ENCODE results near the gene MDM4.
"Not testable (repeated sequence)": the region's sequence is repeated elsewhere in the genome, so short reads cannot be mapped to it uniquely, and the experiment has no call there.

Gene MDM4

DNA sequence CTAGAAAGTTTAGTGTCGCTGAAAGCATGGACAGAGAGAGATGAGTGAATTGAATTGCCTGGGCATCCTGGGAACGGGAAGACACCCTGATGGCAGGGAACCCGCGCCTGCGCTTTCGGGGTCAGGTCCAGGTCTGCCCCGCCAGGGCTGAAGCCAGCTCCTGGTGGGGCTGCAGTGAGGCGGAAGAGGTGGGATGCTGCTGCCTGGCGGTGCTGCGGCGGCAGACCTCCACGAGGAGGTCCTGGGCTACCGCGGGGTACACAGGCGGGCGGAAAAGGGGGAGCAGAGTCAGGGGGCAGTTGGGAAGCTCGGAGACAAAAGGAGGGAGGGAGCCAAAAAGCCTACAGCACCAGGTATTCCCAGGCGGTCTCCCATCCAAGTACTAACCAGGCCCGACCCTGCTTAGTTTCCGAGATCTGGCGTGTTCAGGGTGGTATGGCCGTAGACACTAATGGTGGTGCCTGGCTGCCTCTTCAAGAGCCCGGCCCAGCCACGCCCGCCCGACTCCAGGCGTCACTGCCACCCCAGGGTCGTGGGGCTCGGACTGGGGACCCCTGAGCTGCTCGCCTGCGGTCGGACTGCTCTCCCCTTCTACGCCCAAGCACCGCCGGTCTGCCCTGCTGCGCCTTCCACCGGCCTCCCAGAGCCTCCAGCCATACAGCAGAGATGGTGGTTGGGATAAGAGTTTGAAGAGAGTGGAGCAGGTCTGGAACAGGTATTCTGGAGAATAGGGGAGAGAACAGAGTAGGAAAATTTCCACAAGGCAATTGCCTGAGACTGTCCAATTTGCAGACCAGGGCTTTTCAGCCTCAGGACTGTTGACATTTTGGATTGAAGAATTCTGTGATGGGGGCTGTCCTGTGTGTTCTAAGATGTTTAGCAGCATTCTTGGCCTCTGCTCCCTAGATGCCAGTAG lies 46.1 kb downstream of the MDM4 start:
- DNase-seq (ENCODE audit: low spot score), result no peak

DNA sequence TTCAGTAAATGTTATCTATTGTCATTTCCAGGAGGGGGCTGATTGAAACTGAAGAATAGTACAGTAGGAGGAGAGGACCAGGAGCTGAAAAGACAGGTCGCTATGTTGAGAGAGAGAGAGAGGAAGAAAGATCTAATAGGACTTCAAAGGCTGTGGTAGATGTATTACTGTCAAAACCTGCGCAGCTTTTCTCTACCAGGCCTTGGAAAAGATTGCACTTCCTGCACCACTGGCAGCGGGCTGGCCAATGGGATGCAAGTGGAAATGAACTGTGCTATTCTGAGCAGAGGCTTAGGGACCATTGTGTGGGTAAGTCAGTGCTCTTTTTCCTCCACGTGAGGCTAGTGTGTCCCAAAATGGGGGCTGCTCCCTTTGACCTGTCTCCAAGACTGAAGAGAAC lies 47.1 kb downstream of the MDM4 start:
- no peak for DNase-seq (ENCODE audit: low spot score)

DNA sequence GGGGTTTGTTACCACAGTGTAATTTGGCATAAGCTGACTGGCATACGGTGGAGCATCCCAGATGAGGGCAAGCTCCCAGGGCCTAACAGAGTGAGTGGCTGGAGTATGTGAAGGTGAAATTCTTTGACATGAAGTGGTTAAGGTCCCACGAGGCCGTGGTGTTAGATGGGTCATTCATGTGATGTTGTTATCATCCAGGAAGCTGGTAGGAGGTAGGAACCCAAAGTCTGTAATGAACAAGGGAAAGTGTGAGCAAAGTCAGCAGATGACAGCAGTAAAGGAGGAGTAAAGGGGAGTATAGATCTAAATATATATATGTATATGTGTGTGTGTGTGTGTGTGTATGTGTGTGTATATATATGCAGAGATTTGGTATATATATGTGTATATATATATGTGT lies 47.6 kb downstream of the MDM4 start:
- DNase-seq (ENCODE audit: low spot score), result no peak

DNA sequence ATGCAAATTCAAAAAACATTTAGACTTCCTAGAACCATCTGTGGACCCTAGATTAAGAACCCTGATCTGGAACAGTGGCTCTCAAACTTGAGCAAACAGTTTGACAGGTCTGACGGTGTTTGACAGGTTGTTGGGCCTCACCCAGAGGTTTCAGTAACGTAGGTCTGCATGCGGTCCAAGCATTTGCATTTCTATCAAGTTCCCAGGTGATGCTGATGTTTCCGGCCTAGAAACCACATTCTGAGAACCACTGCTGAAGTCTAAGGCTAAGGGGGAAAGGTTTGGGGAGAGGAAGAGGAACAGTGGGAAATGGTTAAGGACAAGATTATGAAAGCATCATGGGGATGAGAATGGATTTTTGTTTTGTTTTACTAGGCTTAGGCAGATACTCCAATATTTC lies 48.6 kb downstream of the MDM4 start:
- no peak for DNase-seq (ENCODE audit: low spot score)

DNA sequence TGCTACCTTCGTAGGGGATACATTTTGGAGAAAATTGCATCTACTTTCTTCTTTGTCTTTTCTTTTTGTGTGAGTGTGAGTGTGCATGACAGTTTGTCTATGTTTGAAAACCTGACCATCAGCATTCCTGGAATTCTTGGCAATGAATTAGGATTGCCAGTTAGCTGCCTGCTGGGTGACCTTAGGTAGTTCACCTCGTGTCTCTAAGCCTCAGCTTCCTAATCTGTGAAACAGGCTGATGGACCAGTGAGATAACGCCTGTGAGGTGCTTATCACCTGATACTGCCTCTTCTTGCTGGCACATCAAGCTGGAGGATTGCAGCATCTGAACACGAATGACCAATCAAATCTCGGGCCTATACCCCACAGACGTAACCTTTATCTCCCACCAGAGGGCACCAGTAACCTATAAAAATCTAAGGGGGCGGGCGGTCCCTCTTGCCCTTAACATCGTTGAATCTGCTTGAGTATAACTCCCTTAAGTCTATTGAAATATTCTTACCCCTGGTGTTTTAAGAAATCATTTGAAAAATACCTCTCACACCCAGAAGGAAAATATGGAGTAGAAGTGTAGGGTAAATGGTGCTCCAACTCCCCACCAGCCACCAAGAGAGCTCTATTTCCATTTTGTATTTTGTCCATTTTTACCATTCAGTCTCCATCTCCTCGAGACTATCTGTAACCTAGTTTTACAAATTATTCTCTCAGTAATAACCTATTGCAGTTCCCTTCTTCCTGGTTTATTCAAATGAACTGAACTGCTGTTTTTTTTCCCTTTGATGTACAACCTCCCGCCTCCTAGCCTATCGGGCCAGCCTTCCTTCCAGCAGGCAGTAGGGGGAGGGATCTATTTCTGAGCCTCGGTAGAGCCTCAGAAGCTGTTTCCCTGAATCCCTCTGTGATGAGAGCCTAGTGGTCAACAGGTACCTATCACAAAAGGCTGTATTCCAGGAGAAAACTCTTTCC lies 49.7 kb downstream of the MDM4 start:
- peak; percentile 77 for DNase-seq (ENCODE audit: low spot score)

DNA sequence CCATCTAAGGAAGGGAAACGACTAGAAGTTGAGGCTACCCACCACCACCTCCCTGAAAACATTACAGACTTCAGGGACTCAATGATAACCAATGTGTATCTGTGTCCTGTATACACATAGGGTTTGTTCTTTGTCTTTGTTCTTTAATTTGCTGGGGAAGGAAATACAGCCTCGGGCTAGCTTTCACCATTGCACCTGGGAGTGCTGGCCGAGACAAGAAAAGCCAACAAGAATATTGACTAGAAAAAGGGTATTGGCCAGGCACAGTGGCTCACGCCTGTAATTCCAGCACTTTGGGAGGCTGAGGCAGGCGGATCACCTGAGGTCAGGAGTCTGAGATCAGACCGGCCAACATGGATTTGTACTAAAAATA lies 50.4 kb downstream of the MDM4 start:
- no peak for DNase-seq (ENCODE audit: low spot score)

DNA sequence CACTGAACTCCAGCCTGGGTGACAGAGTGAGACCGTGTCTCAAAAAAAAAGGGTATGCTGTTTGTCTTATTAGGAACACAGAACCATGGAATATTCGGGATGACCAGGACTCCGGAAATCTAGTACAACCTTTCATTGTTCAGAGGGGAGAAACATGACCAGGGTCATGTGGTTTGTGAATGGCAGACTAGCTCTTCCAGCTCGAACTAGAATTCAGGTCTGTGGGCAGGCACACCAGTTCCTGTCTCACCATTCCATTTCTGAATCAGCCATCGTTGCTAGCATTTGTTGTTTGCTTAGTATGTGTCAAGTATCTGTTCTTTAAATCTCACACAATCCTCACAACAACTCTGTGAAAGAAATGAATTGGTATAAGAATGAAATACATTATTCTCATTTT lies 50.9 kb downstream of the MDM4 start:
- no peak for DNase-seq (ENCODE audit: low spot score)

DNA sequence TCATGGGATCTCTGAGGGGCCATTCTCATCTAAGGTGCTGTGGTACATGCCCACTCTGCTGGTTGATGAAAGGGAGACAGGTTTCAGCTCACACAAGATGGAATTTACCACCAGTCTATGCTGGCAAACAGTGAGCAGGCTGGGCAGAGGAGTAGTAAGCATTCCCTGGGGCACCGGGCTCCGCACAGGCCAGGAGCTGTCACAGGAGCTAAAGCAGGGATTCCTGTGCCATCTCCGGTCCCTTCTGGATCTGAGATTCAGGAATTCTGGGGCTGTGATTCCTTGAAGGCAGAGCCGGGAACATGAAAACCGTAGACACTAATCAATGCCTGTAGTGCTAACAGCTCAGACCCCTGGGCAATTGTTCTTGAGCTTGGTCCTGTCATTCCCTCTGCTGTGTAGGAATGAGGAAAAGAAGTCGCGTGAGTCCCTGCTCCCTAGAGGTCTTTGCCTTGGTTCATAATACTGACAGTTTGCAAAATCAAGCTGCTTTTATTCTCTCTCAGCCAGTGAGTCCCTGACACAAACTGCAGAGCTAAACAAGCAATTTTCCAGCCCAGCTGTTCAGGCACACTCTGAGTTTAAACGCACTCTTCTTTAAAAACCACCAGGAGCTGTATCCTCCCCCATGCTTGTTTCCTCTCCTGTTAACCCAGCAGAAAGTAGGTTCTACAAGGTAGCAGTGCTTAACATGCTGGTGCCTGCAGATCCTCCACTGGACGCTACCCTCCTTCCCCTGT lies 52.5 kb downstream of the MDM4 start:
- no peak for DNase-seq (ENCODE audit: low spot score)

DNA sequence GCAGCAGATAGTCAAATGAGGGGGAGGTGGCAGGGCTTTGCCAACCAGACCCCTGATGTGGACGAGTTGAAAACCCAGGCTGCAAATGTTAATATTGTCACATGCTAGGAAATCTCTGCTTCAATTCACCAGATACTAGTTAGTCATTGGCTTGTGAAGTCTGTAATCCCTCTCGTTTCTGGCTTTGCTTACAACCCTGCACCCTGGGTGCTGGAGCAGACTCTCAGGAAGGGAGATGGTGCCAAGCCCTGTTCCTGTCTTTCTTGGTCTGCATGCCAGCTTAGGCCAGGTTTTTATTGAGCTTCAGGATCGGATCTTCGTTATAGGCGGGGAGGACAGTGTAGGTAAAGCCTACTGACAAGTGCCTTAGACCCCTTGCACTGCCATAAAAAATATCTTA lies 53.3 kb downstream of the MDM4 start:
- no peak for DNase-seq (ENCODE audit: low spot score)

DNA sequence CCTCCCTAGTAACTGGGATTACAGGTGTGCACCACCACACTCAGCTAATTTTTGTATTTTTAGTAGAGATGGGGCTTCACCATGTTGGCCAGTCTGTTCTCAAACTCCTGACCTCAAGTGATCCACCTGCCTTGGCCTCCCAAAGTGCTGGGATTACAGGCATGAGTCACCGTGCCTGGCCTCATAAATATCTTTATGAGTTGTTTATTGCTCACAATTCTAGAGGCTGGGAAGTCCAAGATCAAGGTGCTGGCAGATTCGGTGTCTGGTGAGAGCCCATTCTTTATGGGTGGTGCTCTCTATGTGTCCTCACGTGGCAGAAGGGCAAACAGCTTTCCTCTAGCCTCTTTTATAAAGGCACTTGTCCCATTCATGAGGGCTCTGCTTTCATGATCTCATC lies 53.8 kb downstream of the MDM4 start:
- DNase-seq (ENCODE audit: low spot score), result not testable (repeated sequence)

DNA sequence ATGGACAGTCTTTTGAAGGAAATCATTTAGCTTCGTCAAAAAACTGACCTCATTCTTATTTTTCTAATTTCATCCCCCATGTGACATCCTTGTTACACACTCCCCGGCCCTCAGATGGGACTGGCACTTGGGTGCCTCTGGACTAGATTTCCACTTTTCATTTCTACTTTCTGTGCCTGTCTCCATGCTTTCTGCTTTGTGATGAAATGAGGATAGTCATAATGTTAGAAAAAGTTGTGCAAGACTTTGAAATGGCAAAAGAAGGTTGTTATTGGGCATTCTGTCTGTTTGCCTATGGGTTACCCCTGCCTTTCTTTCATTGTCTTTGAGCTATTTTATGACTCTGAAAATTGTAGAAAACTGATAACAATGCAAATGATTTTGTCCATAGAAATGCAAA lies 54.9 kb downstream of the MDM4 start:
- DNase-seq (ENCODE audit: low spot score), result no peak

DNA sequence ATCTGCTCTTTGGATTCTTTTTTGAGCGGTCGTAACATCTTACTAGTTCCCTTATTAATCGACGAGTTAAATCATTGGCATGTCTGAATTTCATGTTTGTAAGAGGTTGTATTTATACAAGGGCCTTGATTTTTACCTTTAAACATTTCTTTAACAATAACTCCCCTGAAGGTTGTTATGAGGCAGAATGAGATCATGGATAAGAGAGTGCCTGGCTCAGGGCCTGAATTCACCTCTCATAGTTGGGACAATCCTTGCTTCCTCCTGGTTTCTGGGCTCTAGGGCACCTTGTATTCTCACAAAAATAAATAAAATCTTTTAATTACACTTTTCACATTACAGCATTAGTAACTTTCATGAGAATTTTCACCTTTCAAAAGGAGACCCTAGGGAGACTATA lies 55.4 kb downstream of the MDM4 start:
- DNase-seq (ENCODE audit: low spot score), result no peak

DNA sequence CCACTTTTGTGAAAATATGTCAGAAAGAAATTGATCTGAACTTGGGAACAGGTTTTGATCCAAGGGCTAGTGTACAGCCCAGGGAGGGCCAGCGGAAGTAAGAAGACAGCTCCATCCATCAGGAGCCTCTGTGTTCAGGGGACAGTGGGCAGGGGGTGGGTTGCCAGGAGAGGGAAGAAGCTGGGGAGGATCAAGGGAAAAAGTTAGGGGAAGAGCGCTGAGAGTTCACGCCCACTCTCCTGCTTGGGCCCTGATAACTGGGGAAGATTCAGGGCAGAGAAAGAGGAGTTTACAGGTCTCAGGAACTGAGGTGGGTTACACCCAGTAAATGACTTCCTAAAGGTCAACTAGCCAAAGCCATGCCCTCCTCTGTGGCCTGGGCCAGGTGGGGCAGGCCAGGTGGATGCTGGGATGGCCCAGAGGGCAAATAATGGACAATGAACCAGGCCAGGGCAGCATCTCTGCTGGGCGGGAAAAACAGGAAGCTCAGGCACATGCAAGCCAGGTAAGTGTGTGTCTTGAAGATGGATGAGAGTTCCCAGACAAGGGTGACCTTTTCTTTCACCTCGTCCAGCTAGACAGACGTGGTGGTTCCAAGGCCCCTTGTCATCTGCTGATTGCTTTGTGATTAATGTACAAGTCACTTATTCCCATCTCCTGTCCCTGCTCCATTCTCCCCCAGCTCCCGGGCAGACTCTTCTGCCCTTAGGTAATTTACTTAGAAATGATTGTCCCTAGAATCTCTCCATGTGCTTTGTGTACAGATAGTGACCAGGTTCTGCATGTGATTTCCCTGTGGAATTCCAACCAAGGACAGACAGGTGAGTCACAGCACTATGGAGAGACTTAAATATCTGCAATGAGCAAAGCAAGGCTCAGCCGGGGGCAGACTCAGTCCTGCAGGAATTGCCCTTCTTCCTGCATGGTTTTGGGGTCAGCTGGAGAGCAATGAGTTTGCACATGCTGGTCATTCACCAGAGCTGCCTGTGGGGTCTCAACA lies 57.0 kb downstream of the MDM4 start:
- no peak for DNase-seq (ENCODE audit: low spot score)

DNA sequence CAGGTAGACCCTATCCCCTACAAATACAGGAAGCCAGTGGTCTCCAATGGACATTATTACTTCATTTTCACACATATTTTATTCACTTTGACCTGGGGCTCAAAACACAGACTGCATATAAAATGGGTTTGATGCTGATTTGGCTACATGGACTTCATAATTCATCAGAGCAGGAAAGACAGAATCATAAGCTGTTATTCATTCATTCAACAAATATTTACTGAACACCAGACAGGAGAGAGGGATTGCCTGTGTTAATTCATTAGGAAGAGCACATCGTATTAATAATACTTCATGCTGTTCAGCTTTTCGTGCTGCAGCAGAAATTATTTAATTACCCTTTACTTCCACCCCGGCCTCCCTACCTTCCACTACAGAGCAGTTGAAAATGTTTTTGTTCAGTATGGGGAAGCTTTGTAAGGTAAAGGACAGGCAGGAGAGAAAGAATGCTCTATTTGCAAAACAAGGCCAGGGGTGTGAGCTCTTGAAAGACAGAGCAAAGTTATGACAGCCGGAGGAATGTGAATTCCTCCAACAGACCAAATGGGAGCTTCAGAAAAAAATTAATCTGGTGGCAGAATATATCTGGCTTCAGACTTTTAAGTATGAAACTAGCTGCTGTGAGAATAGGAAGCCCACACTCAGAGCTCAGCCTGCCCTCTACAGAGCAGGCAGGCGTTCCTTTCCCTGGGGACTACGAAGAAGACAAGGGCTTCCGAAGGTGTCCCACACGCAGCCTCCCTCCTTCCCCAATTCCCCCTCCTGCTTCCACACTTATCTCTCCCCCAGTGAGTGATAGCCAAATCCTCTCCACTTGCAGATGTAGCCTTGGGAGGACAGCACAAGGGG lies 58.0 kb downstream of the MDM4 start:
- DNase-seq (ENCODE audit: low spot score), result no peak

DNA sequence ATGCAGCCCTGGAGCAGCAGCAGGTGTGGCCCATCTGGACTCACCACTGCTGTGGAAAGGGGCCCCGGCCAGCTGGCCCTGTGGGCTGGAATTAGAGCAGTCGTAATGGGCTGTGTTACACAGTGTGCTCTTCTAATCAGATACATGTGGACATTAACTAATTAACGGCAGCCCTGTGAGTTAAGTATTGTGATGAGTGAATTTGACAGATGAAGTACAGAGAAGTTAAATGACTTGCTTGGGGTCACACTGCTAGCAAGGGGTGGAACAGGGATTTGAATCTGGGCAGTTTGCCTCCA lies 58.6 kb downstream of the MDM4 start:
- no peak for DNase-seq (ENCODE audit: low spot score)

DNA sequence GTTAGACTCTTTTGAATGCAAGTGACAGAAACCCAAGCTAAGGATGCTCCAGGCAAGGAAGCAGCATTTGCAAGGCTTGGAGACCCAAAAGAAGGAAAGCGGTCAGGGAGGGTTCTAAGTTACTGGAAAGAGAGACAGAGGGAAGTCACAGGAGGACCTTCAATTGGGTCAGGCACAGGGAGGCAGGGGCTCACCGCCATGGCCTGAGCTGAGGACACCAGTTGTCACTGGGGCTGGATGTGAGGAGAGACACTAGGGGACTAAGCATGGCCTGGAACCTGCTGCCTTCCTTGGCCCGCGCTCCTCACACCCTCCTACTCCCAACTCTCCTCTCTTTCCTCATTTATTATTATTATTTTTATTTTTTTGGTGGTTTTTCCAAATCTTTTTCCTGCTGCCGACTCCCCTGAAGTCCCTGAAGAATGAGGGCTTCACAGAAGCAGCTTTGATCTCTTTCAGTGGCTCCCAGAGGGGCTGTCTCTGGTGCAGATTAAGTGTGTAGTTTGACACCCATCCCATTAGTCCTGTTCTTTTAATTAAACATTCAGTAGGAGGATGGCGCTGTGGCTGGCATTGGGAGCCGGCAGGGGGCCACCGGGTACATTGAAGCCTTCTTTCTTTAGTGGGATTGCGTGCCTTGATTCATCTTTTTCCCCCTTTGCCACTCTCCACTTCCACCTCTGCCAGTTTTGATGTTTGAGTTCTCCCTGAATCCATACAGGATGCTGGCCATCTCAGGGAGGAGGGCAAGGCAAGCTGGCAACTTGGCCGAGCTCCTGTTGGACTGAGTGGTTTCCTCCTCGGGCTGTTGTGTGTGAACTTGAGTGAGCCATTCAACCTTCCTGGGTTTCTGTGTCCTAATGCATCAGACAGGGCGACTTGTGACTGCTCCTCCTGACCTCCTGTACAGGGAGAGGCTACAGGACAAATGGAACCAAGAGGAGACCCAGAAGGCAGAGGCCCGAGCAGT lies 59.3 kb downstream of the MDM4 start:
- no peak for DNase-seq (ENCODE audit: low spot score)

DNA sequence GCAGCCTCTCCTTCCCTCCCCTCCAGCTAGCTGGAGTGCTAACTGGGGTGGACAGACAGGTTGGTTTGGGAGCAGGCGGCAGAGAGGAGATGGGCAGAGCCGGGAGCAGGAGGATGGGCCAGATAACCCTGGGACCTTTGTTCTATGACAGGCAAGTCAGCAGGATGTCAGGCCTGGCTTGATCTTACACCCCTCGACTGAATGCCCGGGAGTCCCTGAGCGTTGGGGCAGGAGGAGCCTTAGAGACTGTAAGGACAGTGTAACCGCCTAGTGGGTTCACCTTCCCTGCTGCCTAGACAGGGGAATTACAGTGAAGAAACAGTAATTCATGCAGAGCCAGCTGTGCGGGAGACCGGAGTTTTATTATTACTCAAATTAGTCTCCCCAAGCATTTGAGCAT lies 60.2 kb downstream of the MDM4 start:
- no peak for DNase-seq (ENCODE audit: low spot score)

DNA sequence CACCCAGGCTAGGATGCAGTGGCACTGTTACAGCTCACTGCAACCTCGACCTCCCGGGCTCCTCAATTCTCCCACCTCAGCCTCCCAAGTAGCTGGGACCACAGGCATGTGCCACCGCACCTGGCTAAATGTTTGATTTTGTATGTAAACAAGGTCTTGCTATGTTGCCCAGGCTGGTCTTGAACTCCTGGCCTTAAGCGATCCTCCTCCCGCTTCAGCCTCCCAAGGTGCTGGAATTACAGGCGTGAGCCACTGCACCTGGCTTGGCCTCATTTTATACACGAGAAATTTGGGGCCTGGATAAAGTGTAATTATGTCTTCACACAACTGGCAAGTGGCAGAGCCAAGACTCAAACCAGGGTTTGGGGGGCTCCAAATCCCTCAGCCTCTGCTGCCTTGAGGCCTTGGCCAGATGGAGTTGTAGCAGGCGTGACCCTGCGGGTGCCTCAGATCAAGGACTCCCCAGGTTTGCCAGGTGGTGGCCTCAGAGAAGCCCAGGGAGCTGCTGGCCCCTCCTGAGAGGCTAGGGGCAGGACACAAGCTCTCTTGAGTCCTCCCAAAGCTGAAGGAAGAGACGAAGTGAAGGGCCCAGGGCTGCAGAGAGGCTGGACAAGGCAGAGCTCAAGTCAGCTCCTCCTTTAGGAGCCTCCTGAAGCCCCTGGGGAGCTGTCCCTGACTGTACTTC lies 61.7 kb downstream of the MDM4 start:
- DNase-seq (ENCODE audit: low spot score), result no peak
